Esophagus muscularis mucosa (tissue), 4 donors: ENCODE measurements around the gene SCNN1B.

Experiments
- EP300 ChIP-seq: sonication (generic); formaldehyde crosslinking; IDR thresholded peaks from one replicate; pipeline ENCODE4 v1.6.1; 2017; ENCODE audit warnings: antibody characterized with exemption
- POLR2A ChIP-seq: fragments of 450-650 bp; IDR thresholded peaks from one replicate; pipeline ENCODE4 v1.6.1; 2017; ENCODE audit warnings: antibody characterized with exemption, moderate library complexity, mild to moderate bottlenecking, low read depth
- POLR2AphosphoS5 ChIP-seq, 2 donors: sonication (generic); formaldehyde crosslinking; IDR thresholded peaks; one replicate each; pipeline ENCODE4 v1.6.1; 2017; ENCODE audit warnings: antibody characterized with exemption in 2 of 2
- TF ChIP-seq, protein P1 (sequence below), 3 experiments: fragments of 200-600 bp in 2 of 3; fragments of 450-650 bp in 1 of 3; sonication (generic) in 2 of 3; IDR thresholded peaks; one replicate each; pipeline ENCODE4 v1.5.1; 2017 to 2019; ENCODE audit warnings: antibody characterized with exemption in 3 of 3, mild to moderate bottlenecking in 2 of 3, moderate library complexity in 1 of 3

DNA sequence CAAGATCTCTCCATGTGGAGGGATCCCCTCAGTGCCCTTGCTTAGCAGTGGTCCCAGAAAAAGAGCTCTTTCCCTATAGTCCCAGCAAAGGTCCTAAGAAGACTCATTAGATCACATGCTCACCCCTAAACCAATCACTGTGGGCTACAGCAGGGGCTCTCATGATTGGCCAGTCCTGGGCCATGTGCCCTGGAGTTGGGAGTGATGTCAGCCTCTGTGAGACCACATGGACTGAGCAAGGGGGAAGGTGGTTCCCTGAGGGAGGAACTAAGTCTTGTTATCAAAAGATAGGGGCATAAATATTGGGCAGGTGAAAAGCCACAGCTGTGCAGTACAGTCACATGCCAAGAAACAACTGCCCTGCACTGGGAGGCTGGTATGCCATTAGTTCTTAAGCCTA lies 51.3 kb downstream of the SCNN1B start:
- TF ChIP-seq, protein P1, sequence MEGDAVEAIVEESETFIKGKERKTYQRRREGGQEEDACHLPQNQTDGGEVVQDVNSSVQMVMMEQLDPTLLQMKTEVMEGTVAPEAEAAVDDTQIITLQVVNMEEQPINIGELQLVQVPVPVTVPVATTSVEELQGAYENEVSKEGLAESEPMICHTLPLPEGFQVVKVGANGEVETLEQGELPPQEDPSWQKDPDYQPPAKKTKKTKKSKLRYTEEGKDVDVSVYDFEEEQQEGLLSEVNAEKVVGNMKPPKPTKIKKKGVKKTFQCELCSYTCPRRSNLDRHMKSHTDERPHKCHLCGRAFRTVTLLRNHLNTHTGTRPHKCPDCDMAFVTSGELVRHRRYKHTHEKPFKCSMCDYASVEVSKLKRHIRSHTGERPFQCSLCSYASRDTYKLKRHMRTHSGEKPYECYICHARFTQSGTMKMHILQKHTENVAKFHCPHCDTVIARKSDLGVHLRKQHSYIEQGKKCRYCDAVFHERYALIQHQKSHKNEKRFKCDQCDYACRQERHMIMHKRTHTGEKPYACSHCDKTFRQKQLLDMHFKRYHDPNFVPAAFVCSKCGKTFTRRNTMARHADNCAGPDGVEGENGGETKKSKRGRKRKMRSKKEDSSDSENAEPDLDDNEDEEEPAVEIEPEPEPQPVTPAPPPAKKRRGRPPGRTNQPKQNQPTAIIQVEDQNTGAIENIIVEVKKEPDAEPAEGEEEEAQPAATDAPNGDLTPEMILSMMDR (IDR thresholded peaks at IDR 0.05), result no peak
- no peak for TF ChIP-seq POLR2AphosphoS5 (IDR thresholded peaks at IDR 0.05)
- TF ChIP-seq EP300, result no peak
- no peak for TF ChIP-seq POLR2A
